ENCODE data around the gene MRTFB.
"Not testable (repeated sequence)": the region's sequence is repeated elsewhere in the genome, so short reads cannot be mapped to it uniquely, and the experiment has no call there.

MRTFB gene

GRCh38 chr16:14070877-14071575 lies at the start of gene MRTFB:
Gene MRTFB, plus strand, starts transcription at chr16:14071319. Its CDS starts 69,288 bp downstream, at chr16:14140607.
- peak; percentile 70 to 77 for DNase-seq

- DNase-seq, result not testable (repeated sequence)
Measured at GRCh38 chr16:14023526-14023925, 47.6 kb upstream of the MRTFB start.

GRCh38 chr16:14024283-14024682 lies 46.8 kb upstream of the MRTFB start:
- DNase-seq, result no peak

- no peak for DNase-seq
Measured at GRCh38 chr16:14026572-14027285, 44.4 kb upstream of the MRTFB start.

GRCh38 chr16:14028202-14028601 lies 42.9 kb upstream of the MRTFB start:
- DNase-seq, result no peak

- DNase-seq, result no peak
Measured at GRCh38 chr16:14029658-14030057, 41.5 kb upstream of the MRTFB start.

- no peak for DNase-seq
Measured at GRCh38 chr16:14035092-14035491, 36.0 kb upstream of the MRTFB start.

- DNase-seq, result no peak
Measured at GRCh38 chr16:14036889-14037288, 34.2 kb upstream of the MRTFB start.

- no peak for DNase-seq
Measured at GRCh38 chr16:14037960-14038359, 33.2 kb upstream of the MRTFB start.

GRCh38 chr16:14041164-14041563 lies 30.0 kb upstream of the MRTFB start:
- DNase-seq, result no peak

GRCh38 chr16:14042706-14043105 lies 28.4 kb upstream of the MRTFB start:
- no peak for DNase-seq

GRCh38 chr16:14043278-14043677 lies 27.8 kb upstream of the MRTFB start:
- no peak for DNase-seq

GRCh38 chr16:14043793-14044192 lies 27.3 kb upstream of the MRTFB start:
- DNase-seq, result no peak

- not testable (repeated sequence) for DNase-seq
Measured at GRCh38 chr16:14047121-14047859, 23.8 kb upstream of the MRTFB start.

- DNase-seq, result no peak
Measured at GRCh38 chr16:14050291-14051027, 20.7 kb upstream of the MRTFB start.

- DNase-seq, result no peak
Measured at GRCh38 chr16:14051103-14051729, 19.9 kb upstream of the MRTFB start.

- no peak for DNase-seq
Measured at GRCh38 chr16:14056970-14057369, 14.1 kb upstream of the MRTFB start.

- DNase-seq, result no peak
Measured at GRCh38 chr16:14057878-14058382, 13.2 kb upstream of the MRTFB start.

- no peak for DNase-seq
Measured at GRCh38 chr16:14061732-14062259, 9.3 kb upstream of the MRTFB start.

GRCh38 chr16:14062261-14062660 lies 8.9 kb upstream of the MRTFB start:
- no peak for DNase-seq

GRCh38 chr16:14063618-14064581 lies 7.2 kb upstream of the MRTFB start:
- DNase-seq, result no peak

All from stimulated activated CD4-positive, alpha-beta T cell treated with anti-CD3 and anti-CD28 coated beads, Interleukin-2, amount 100 ng/mL, for 48 hours (primary cell).